K562 (cell line): ENCODE data around the gene CEP44. TPM values are rescaled to one million over a fixed set of nuclear protein-coding genes. Genes with fewer than 3 reads are reported as not detected.

Source experiments
- ASH1L ChIP-seq: fragments of 450-650 bp; IDR thresholded peaks from 2 replicates; pipeline ENCODE4 v1.6.1; 2018; ENCODE audit warnings: borderline replicate concordance, mild to moderate bottlenecking, low read depth; ENCODE audit not compliant: partially characterized antibody
- DPF2 ChIP-seq: fragments of 450-650 bp; IDR thresholded peaks from 2 replicates; pipeline ENCODE4 v1.6.1; 2016
- FOS ChIP-seq: IDR thresholded peaks from 3 replicates; pipeline ENCODE4 v1.6.1; 2011; ENCODE audit not compliant: insufficient read length; ENCODE audit errors: extremely low read depth
- LCOR ChIP-seq: sonication (generic); formaldehyde crosslinking; IDR thresholded peaks from 2 replicates; pipeline ENCODE4 v1.8.0; 2022; ENCODE audit warnings: mild to moderate bottlenecking, missing genetic modification reagents
- MEF2D ChIP-seq: conservative IDR thresholded peaks from 2 replicates; pipeline ENCODE4 v1.6.1; 2016; ENCODE audit warnings: low read depth, missing genetic modification characterization, missing compliant biosample characterization
- MYBL2 ChIP-seq, 2 experiments: fragments of 450-650 bp in 1 of 2; sonication (generic) in 1 of 2; formaldehyde crosslinking in 1 of 2; IDR thresholded peaks; 2 replicates each; pipeline versions ENCODE4 v1.6.1 to v1.8.1; 2017 to 2022; ENCODE audit warnings: borderline replicate concordance in 1 of 2, inconsistent platforms in 1 of 2, low read depth in 1 of 2, mild to moderate bottlenecking in 1 of 2, missing genetic modification reagents in 1 of 2, moderate library complexity in 1 of 2
- PHB ChIP-seq: fragments of 250-450 bp; sonication (Bioruptor Pico); IDR thresholded peaks from 2 replicates; pipeline ENCODE4 v1.5.0; 2021
- RBM15 ChIP-seq: fragments of 200-400 bp; formaldehyde crosslinking; IDR thresholded peaks from 2 replicates; pipeline ENCODE4 v1.6.1; 2018; ENCODE audit warnings: mild to moderate bottlenecking, low read length, moderate library complexity; ENCODE audit not compliant: insufficient read depth
- RBM25 ChIP-seq: fragments of 200-400 bp; formaldehyde crosslinking; IDR thresholded peaks from 2 replicates; pipeline ENCODE4 v1.6.1; 2018; ENCODE audit warnings: low read length, low read depth, moderate library complexity; ENCODE audit not compliant: severe bottlenecking
- SAFB ChIP-seq: fragments of 200-400 bp; formaldehyde crosslinking; IDR thresholded peaks from 2 replicates; pipeline ENCODE4 v1.6.1; 2017; ENCODE audit warnings: low read depth, low read length, borderline replicate concordance
- ZNF766 ChIP-seq: fragments of 200-800 bp; sonication (Bioruptor generic); conservative IDR thresholded peaks from 2 replicates; pipeline ENCODE4 v1.6.1; 2016; ENCODE audit warnings: missing genetic modification characterization, missing compliant biosample characterization
- ZNF780A ChIP-seq: fragments of 250-450 bp; sonication (Bioruptor Pico); IDR thresholded peaks from 2 replicates; pipeline ENCODE4 v1.5.0; 2021; ENCODE audit warnings: mild to moderate bottlenecking
- polyA plus RNA-seq, 8 experiments: library from polyadenylated mRNA; depleted of rRNA in 4 of 8; stranded (reverse) in 5 of 8; unstranded in 3 of 8; fragments of >200 nt; fragmentation: Nextera tagmentation in 2 of 8; fragmentation: Illumina TruSeq in 1 of 8; extraction: Ambion mirVana in 2 of 8; extraction: Trizol in 1 of 8; gene quantifications; 2 replicates each; pipeline versions ENCODE4 v1.2.1 to v1.2.3, GENCODE V29; 2011 to 2014; ENCODE audit warnings: inconsistent platforms in 1 of 8, missing spikeins in 1 of 8
- total RNA-seq, 7 experiments: library from RNA; depleted of rRNA in 6 of 7; stranded (reverse); fragments of >200 nt in 6 of 7; fragmentation: Illumina TruSeq in 2 of 7; extraction: Trizol in 2 of 7; gene quantifications; 2 replicates each; pipeline versions ENCODE4 v1.2.1 to v1.2.3, GENCODE V29; 2011 to 2021; ENCODE audit warnings: low replicate concordance in 1 of 7
- TF ChIP-seq, protein P1 (sequence below): fragments of 450-650 bp; formaldehyde crosslinking; IDR thresholded peaks from 2 replicates; pipeline ENCODE4 v1.4.0; 2020; ENCODE audit warnings: mild to moderate bottlenecking, moderate library complexity
- TF ChIP-seq, protein P2 (sequence below): fragments of 450-650 bp; formaldehyde crosslinking; IDR thresholded peaks from 2 replicates; pipeline ENCODE4 v1.4.0; 2022; ENCODE audit warnings: missing genetic modification characterization
- TF ChIP-seq, protein P3 (sequence below), 2 experiments: fragments of 450-650 bp in 1 of 2; sonication (generic) in 1 of 2; formaldehyde crosslinking in 1 of 2; IDR thresholded peaks; 2 replicates each; pipeline versions ENCODE4 v1.7.1 to v1.9.0; 2016 to 2022; ENCODE audit warnings: inconsistent platforms in 1 of 2, mild to moderate bottlenecking in 1 of 2, missing genetic modification reagents in 1 of 2

Gene CEP44
- total and polyA plus RNA-seq, 9 of the 15 experiments (the other 6 are each of a cell fraction or from before 2014, with no cell fraction given), result 19.6 to 45.0 (median 24.4) TPM

DNA sequence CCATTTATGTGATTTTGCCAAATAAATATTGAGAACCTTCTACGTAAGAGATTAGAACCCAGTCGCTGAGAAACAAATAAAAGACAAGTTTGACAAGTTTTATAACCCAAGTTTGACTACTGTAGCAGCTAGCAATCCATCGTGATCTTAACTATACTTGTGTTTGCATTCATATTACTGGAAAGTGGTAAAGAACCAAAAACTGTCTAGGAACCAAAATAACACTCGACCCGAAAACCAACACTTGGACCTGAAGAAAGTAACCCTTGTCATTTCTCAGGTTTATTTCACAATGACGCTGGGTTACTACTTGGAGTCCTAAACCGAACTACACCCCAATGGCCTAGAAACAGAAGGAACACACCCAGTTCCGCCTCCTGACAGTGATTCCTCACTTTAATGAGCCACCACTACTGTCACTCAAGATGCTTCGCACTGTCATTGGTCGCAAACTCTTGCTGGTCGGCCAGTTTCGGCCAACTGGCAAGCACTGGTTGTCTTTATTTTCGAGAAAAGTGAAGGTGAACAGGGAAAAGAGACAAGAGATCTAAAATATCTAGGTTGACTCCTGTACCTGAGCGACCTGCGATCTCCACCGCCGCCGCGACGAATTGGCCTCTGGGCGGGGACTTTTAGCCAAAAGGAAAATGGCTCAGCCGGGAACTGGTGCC is 740 bp upstream of the CEP44 start (continued):
- no peak for TF ChIP-seq MYBL2 (IDR thresholded peaks at IDR 0.05; ENCODE audit: low read depth)
- no peak for TF ChIP-seq MYBL2 (CRISPR knock-in tag; IDR thresholded peaks at IDR 0.05; ENCODE audit: borderline replicate concordance)
- TF ChIP-seq, protein P1, sequence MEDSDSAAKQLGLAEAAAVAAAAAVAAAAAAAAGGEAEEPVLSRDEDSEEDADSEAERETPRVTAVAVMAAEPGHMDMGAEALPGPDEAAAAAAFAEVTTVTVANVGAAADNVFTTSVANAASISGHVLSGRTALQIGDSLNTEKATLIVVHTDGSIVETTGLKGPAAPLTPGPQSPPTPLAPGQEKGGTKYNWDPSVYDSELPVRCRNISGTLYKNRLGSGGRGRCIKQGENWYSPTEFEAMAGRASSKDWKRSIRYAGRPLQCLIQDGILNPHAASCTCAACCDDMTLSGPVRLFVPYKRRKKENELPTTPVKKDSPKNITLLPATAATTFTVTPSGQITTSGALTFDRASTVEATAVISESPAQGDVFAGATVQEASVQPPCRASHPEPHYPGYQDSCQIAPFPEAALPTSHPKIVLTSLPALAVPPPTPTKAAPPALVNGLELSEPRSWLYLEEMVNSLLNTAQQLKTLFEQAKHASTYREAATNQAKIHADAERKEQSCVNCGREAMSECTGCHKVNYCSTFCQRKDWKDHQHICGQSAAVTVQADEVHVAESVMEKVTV (CRISPR knock-in tag), result no peak
- peak; percentile 93 for TF ChIP-seq RBM25
- no peak for TF ChIP-seq MEF2D (tag)
- TF ChIP-seq ZNF780A (CRISPR knock-in tag), result no peak
- TF ChIP-seq, protein P2, sequence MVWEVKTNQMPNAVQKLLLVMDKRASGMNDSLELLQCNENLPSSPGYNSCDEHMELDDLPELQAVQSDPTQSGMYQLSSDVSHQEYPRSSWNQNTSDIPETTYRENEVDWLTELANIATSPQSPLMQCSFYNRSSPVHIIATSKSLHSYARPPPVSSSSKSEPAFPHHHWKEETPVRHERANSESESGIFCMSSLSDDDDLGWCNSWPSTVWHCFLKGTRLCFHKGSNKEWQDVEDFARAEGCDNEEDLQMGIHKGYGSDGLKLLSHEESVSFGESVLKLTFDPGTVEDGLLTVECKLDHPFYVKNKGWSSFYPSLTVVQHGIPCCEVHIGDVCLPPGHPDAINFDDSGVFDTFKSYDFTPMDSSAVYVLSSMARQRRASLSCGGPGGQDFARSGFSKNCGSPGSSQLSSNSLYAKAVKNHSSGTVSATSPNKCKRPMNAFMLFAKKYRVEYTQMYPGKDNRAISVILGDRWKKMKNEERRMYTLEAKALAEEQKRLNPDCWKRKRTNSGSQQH (CRISPR knock-in tag), result no peak
- TF ChIP-seq RBM15, result no peak
- TF ChIP-seq ASH1L, result peak; percentile 91
- peak; percentile 60; the same call in 1 of the 2 replicates for TF ChIP-seq ZNF766 (CRISPR knock-in tag)
- TF ChIP-seq PHB (CRISPR knock-in tag), result no peak
- TF ChIP-seq SAFB, result no peak
- TF ChIP-seq DPF2, result 0 out of 2 replicates have a peak, but pooled peaks have one; percentile 46
- TF ChIP-seq FOS, result peak; percentile 93
- TF ChIP-seq, protein P3, sequence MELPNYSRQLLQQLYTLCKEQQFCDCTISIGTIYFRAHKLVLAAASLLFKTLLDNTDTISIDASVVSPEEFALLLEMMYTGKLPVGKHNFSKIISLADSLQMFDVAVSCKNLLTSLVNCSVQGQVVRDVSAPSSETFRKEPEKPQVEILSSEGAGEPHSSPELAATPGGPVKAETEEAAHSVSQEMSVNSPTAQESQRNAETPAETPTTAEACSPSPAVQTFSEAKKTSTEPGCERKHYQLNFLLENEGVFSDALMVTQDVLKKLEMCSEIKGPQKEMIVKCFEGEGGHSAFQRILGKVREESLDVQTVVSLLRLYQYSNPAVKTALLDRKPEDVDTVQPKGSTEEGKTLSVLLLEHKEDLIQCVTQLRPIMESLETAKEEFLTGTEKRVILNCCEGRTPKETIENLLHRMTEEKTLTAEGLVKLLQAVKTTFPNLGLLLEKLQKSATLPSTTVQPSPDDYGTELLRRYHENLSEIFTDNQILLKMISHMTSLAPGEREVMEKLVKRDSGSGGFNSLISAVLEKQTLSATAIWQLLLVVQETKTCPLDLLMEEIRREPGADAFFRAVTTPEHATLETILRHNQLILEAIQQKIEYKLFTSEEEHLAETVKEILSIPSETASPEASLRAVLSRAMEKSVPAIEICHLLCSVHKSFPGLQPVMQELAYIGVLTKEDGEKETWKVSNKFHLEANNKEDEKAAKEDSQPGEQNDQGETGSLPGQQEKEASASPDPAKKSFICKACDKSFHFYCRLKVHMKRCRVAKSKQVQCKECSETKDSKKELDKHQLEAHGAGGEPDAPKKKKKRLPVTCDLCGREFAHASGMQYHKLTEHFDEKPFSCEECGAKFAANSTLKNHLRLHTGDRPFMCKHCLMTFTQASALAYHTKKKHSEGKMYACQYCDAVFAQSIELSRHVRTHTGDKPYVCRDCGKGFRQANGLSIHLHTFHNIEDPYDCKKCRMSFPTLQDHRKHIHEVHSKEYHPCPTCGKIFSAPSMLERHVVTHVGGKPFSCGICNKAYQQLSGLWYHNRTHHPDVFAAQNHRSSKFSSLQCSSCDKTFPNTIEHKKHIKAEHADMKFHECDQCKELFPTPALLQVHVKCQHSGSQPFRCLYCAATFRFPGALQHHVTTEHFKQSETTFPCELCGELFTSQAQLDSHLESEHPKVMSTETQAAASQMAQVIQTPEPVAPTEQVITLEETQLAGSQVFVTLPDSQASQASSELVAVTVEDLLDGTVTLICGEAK (IDR thresholded peaks at IDR 0.05), result no peak
- TF ChIP-seq, protein P3 (CRISPR knock-in tag; IDR thresholded peaks at IDR 0.05), result no peak
- peak; percentile 54 for TF ChIP-seq LCOR (CRISPR knock-in tag)
